CD4-positive, alpha-beta T cell treated with Interleukin-4 for 4 hours (primary cell): Measurements from ENCODE around the gene CRY1.
A peak's percentile ranks its signal among the peaks of the same experiment; 100 is the strongest.
"Not testable (repeated sequence)": the region's sequence is repeated elsewhere in the genome, so short reads cannot be mapped to it uniquely, and the experiment has no call there.

Experiments
- DNase-seq: peaks from one replicate; pipeline ENCODE4 v3.0.0-alpha.2; 2020

The CRY1 gene

DNA sequence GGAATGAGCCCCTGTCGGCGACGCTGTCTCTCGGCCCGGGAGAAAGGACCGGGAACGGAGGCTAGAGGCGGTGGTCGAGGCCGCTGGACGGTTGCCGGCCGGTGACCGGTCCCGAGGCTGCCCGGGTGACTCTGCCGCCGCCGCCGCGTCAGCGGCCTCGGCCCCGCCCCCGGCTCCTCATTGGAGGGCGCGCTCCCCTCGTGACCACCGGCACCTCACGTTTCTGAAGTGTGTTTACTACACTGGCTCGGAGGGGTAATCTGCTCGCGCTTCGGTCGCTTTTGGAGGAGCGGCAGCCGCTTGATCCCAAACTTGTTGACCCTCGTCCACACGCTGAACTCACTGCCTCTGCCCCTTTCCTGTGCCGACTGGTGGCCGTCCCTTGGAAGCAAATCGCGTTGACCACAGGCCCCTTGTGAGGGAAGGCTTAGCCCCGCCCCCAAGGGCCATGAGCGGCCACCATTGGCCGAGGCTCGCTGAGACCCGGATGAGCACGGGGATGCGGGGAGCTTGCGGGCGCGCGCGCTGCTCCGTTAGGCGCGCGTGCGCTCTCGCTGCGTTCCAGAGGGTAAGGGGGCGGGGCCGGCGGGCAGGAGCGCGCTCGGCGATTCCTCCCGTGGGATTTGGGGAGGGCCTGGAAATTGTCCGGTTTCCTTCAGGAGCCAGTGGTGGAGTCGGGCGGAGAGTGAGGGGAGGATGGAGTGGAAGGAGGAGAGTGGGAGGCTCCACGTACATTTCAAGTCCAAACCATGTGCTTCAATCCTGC lies at the start of gene CRY1:
Gene CRY1, minus strand, starts transcription at position 133 of the 766 bp plus-strand sequence. CDS start 588 bp downstream, outside the sequence.
- peak; percentile 89 for DNase-seq

DNA sequence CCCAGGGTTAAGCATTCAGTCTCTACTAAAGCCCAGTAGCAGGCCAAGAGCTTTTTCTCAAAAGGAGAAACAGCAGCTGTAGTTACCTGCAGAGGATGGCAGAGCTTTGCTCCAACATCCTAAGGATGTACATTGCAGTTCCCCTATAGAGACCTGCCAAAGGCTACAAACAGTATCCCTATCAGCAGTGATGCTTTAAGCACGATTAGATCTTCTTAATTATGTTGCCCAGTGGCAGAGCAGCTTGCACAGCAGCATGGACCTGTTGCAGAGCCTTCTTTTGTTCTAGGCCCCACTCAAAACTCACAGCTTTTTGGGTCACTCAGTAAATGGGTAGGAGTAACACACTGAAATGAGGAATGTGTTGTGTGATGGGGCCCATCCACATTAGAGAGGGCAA lies 46.4 kb upstream of the CRY1 start:
- DNase-seq, result no peak

DNA sequence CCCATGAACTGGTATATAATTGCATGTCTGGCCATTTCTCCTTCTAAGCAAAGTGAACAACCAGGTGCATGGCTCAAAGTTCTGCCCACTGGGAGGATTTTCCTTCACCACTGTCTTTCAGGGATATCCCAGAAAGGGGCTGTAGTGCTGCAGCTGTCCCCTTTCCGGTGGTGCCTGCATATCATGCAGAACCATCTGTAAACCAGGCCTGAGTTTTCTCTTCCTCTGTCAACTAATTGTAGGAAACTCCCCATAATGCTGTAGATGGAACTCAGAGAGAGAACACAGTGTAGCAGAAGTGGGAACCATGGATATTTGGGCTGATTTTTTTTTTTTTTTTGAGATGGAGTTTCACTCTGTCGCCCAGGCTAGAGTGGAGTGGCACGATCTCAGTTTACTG lies 45.6 kb upstream of the CRY1 start:
- DNase-seq, result no peak

DNA sequence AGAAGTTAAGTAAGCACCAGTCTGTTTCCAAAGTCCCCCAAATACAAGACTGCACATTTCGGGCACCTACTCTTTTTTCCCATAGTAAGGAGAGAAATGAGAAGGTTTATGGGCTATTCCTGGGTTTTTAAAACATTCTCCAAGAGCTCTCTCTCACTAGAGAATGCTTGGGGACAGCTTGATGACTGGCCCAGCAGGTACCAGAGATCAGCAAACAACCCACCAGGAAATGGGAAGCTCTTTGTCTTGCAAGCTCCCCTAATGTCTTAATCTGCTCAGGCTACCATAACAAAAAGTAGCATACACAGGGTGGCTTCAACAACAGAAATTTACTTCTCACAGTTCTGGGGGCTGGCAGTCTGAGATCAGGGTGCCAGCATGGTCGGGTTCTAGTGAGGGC lies 41.8 kb upstream of the CRY1 start:
- DNase-seq, result no peak

DNA sequence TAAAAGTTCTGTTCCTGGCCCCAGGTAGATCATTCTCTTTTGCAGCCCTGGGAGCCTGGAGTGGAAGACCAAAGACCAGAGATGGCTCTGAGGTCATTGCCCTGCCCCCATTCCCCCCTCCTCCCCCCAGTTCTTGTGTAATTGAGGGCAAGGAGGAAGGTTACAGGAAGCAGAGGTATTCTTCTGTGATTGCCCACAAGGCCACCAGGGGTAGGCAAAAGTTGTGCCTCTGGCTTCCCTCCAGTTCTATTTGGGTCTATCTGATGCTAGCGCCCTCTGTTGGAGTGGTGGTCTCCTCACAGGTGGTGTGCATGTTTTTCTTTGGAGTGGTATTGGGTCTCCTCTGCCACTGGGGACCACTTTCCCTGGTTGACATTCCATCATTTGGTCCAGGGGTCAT lies 41.2 kb upstream of the CRY1 start:
- DNase-seq, result peak; percentile 10

DNA sequence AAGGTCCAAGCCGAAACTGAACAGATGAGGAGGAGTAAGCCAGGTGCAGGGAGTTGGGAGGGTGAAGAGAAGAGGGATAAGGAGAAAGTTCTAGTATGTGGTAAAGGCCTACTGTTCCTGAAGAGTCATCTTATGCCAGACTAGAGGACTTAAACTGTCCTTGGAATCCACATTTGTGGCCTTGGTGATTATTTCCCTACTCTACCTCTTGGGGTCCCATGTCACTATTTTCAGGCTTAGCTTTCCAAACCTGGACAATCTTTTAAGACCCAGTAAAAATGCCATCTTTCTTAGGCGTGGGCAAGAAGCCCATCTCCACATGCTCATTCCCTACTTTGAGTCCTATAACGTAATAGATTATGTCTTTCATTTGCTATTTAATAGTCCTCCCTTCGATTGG lies 40.1 kb upstream of the CRY1 start:
- DNase-seq, result no peak

DNA sequence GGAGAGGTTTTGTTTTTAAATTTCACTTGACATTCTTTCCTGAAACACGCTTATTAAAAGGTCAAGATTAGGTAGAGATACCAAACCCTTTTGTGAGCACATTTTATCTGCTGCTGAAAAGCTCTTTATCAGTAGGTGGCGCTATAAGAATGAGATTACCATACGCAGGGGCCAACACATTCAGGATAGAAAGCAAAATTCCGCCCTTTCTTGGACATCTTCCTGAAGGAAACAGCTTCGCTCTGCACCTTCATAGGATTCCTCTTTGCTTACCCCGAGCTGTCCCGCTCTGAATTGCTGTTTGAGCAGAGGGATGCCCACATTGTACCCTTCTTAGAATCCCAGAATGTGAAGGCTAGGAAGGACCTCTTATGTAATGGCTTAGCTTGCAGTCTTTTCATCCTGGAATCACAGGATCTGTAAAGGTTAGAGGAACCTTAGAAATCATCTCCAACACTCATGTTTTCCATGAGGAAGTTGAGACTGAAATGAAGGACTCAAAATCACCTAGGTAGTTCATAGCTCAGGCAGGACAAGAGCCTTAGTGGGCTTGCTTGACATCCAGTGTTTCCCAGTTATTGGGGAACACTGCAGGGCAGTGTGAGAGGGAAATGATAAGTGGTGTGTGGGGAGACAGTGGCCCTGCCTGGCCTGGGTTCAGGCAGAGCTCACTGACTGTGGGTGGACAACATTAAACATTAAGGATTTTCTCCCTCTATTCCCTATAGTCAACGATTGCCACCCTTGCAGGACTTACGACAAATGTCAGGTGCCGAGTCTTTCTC lies 38.7 kb upstream of the CRY1 start:
- DNase-seq, result peak; percentile 67

DNA sequence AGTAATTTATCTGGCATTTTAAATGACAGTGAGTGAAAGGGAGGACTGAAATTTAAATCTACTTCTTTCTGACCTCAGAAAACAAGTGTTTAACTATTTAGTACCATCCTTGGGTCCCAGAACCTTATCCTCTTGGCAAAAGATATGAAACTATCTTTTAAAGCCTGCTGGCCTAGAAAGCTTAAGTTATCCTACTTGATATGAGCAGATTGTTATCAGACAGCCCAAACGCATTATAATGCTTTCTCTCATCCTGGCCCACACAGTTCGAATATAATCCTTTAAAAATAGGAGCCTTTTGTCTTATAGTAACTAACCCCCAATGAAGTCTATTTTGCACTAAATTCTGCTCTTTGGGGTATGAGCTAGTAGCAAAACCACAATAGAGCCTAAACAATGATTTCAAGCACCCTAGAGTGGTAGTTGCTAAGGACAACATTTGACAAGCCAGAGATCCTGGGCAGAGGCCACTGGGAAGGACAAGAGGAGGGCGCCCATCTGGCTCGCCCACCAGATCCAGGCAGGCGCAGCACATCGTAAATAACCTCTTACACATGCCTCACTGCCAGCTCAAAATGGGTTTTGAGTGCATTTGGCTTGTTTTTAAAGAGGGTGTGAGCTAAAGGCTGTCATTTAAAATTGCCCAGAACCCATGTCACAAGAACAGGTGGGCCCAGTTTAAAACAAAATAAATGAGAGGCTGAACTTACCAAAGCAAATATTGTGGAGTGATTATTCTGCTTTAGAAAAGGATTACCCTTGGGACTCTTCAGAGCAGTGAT lies 37.7 kb upstream of the CRY1 start:
- DNase-seq, result no peak

DNA sequence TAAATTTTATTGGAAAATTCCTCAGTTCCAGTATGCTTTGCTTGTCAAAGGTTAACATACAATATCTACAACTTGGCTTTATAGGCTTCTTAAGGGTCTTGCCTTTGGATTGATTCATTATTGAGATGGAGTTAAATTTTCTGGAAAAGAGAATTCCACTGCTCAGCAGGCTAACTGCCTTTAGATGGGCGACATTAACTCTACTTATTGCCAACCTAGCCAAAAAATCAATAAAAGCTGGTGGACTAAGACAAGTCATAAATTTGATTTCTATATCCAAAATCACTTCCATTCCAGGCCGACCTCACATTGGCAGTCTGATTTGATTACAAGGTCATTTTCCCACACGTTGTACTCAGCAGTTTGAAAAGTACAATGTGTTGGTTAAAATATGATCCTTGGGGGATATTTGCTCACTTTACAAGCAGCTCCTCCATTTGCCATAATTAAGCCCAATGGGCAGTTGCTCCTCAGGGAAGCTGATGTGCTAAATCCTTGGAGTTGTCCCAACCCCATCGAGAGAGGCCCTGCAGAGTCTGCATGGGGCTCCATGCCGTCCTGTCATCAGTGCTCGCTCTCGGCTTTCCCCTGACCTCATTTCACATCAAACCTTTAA lies 36.1 kb upstream of the CRY1 start:
- no peak for DNase-seq

DNA sequence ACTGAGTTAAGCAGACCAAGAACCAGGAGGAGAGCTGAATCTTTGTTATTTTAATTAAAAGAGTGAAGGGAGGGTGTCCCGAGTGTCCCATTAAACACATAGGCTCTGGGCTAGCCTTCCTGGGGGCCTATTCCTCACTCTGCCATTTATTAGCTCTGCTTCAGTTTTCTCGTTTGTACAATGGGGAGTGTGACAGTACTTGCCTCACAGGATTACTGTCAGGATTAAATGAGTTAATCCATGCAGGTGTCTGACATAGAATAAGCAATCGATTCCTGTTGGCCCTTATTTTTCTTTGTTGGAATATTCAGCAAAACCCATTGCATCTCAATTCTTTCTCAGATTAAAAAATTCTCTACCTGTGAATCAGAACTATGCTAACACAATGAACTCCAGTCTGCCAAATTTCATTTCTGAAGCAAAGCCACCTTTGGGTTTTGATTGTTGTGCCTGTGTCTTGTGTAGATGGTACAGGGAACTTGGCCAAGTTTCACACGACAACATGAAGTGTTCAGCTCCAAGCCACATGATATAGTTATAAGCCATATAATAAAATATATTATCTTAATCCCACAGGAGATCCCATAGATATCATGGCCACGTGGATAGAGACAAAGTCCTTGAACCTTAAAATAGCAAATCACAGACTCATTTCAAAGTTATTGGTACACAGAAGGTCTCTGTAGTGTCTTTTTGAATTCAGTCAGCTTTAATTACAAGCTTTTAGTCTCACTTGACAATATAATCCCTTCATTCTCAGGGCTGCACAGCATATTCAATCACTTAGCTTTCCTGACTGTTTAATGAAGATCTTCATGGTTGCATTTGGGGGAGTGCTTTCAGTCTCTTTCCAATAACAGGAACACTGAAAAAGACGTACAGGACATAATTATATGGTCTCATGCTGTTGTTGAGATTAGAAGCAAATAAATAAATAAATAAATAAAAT lies 34.4 kb upstream of the CRY1 start:
- no peak for DNase-seq

DNA sequence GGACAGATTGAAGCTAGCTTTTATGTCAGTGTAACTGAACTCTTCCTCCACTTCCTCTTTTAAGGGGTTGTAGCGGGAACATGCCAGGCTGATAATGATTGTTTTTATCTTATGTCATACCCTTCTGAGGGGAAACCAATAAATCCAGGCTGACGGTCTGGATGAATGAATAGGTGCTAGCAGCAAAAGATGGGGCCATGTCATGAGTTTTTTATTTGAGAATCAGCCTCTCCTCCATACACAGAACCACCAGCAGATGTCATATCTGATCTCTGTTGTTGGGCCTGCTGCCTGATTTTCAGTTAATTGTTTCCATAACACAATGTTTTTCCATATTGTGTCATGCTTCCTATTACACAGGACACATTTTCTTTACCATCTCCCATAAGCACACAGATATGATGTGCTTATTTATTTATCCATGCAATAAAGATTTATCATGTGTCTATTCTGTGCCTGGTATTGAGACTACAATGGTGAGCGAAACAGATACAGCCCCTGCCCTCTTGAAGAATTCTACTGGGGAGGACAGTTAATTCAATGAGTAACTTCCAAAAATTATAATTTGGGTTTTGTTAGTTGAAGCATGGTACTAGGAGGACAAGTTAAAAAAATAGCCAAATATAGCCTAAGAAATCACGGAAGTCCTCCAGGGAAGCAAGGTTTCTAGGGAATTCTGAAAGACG lies 33.6 kb upstream of the CRY1 start:
- DNase-seq, result no peak

DNA sequence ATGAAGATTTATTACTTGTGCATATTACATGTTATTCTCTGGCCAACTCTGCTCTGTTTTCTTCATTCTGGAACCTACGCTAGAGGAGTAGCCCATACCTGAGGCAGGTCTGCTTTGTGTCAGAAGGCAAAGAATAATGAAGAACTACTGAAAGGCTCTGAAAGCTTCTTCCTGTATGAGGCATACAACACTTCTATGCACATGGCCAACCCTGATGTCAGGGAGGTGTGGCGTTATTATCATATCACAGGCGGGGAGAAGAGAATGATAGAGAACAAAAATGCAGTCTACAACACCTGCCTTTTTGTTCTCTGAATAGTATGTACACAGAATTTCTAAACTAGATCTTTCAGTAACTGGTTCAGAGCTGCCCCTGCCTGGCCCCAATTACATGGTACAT lies 32.5 kb upstream of the CRY1 start:
- DNase-seq, result no peak

DNA sequence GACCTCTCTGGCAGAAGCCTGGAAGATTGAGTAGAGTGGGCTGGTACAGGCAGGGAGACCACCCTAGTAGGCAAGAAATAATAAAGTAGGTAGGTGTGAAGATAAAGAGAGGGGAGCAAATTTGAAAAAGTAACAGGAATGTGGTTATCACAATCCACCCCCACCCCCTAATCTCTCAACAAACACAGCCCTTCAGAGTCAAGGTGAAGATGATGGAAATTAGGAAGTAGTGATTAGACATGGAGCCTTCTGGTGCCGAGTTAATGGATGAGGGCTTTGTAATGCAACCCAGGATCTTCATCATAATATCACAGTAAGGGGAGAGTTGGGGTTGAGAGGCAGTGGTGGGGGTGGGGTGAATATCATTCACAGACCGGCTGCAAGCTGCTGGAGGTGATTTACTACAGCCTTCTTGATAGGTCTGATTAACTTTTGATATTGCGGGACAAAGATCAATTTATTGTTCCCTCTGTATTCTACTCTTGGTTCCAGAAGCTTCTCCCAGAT lies 29.2 kb upstream of the CRY1 start:
- DNase-seq, result no peak

DNA sequence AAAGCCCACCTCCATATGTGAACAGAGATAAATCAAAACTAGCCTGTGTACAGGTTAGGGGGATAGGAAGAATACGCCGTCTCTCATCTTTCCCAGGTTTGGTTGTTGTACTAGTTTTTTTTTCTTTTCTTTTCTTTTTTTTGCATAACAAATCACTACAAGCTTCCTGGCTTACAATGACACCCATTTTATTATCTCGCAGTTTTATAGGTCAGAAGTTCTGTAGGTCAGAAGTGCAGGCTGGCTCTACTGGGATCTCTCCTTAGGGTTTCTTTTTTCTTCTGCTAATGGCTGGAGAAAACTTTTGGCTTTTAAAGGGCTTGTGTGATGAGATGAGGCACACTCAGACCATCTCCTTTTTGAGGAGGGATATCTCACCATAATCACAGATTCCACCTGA lies 25.7 kb upstream of the CRY1 start:
- DNase-seq, result no peak

DNA sequence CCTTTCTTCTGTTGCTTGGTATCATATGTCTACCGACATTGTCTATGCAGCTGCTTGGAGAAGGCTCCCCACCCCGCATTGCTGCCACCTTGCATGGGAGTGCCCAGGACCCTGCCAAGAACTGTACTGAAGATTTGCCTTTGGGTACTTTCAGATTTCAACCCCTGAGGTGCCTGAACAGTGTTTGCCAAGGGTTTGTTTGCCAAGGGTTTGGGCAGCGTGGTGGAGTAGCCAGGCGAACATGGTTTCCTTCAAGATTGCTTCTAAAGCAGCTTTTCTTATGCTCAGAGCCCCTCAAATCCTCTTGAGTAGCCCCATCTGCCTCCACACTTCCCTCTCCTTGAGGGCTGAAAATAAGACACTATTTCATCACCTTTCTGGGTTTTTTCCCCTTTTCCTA lies 25.3 kb upstream of the CRY1 start:
- no peak for DNase-seq

DNA sequence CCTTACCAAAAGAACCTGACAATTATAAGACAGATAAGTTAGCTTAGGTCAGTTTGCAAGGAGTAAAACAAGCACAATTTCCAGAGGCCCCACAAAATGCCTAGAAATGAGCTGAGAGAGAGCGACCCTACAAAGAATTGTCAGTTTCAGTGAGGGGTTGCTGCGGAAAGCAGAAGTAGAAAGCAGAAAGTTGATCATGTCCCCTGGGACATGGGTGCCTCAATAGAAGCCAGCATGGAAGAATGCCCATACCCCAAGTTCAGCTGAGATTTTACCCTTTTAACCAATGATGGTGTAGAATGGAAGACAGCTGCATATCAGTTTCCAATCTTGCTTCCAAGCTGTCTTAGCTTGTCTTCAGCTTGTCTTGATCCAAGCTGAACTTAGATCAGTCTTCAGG lies 21.8 kb upstream of the CRY1 start:
- DNase-seq, result no peak

DNA sequence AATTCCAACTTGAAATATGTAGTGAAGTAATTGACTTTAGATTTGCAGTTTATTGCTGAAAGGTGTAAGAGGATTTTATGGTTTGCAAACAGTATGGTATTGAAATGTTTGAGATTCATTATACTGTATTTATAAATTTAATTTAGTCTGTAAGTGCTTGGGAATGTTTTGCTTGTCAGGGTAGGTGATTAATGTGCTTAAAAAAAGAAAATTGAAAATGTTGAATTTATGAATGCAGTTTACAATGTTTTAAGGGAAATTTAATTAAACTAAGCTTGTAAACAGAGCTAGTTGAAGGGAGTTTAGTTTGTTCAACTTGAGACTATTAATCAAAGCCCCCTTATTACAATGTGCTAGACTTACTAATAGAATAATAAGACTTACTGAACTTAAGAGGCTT lies 18.0 kb upstream of the CRY1 start:
- DNase-seq, result no peak

DNA sequence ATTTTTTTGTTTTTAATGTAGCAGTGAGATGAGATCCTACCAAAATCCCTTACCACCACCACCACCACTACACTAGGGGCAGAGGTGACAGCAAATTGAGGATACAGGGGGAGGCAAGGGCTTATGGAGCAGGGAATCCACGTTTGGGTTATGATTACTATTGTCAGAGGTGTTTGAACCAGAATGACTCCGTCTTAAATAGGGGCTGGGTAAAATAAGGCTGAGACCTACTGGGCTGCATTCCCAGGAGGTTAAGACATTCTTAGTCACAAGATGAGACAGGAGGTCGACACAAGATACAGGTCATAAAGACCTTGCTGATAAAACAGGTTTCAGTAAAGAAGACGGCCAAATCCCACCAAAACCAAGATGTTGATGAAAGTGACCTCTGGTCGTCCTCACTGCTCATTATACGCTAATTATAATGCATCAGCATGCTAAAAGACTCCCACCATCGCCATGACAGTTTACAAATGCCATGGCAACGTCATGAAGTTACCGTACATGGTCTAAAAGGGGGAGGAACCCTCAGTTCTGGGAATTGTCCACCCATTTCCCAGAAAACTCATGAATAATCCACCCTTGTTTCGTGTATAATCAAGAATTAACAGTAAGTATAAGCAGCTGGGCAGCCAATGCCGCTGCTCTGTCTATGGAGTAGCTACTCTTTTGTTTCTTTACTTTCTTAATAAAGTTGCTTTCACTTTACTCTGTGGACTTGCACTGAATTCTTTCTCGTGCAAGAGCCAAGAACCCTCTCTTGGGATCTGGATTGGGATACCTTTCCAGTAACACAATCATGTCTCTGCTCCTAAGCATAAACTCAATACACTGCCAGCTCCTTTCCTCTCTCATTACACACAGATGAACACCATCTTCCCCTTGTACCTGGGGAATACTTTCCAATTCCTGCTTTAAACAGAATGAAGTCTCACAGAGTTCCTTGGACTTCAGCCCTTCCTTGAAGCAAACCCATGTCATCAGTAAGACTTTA lies 16.7 kb upstream of the CRY1 start:
- DNase-seq, result no peak

DNA sequence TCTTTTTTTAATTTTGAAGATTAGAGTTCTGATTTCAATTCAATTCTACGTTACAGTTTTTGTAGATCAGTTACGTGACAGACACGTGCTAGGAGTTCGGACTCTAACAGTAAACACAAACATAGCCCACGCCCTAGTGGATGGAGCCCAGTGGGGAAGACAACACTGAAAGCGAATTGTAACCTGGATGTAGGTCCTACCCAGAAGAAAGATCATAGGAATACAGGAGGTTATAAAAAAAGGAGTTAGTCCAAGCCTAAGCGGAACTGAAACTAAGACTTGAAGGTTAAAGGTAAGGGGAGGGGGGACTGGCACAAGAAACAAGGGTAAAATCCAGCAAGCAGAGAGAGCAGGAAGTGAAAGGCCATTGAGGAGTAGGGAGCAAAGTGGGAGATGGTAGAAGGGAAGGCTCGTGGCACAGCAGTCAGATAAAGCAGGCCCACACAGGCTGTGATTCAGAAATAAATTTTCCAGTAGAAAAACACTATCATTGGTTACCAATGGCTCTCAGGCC lies 15.7 kb upstream of the CRY1 start:
- no peak for DNase-seq

DNA sequence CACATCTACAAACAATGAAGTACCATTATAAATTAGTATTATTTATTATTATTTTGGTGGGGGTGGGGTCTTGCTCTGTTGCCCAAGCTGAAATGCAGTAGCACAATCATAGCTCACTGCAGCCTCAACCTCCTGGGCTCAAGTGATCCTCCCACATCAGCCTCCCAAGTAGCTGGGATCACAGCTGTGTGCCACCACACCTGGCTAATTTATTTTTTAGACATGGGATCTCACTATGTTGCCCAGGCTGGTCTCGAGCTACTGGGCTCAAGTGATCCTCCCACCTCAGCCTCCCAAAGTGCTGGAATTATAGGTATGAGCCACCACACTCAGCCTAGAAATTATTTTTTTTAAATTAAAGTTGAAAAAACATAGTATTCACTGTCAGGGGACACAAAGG lies 15.0 kb upstream of the CRY1 start:
- DNase-seq, result not testable (repeated sequence)
